ENCODE results near the gene BANF1. TPM values are rescaled to one million over a fixed set of nuclear protein-coding genes. Genes with fewer than 3 reads are reported as not detected.
A peak's percentile ranks its signal among the peaks of the same experiment; 100 is the strongest.

BANF1 gene
- total and polyA plus RNA-seq, 2 experiments from 2014 or later = 77.0 to 496 TPM

DNA sequence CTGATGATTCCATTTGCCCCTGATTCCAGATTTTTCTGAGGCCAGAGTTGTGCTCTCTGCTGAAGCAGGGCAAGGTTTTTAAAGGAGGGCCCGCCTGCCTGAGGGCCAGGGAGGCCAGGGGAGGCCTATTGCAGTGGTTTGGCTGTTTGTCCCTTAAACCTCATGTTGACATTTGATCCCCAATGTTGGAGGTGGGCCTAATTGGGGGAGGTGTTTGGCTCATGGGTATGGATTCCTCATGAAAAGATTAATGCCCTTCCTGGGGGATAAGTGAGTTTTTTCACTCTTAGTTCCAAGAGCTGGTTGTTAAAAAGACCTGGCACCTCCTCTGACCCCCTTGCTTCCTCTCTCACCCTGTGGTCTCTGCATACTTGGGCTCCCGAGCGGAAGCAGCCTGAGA lies 37.5 kb downstream of the BANF1 start:
- no peak for DNase-seq (ENCODE audit: low read depth in 1 of 2, low spot score in 1 of 2)
- no peak overlapping the region for H3K4me3 ChIP-seq
- H3K4me1 ChIP-seq (ENCODE audit: low read depth) = no peaks in the 10 kb centered on the region
- TF ChIP-seq, protein P1, sequence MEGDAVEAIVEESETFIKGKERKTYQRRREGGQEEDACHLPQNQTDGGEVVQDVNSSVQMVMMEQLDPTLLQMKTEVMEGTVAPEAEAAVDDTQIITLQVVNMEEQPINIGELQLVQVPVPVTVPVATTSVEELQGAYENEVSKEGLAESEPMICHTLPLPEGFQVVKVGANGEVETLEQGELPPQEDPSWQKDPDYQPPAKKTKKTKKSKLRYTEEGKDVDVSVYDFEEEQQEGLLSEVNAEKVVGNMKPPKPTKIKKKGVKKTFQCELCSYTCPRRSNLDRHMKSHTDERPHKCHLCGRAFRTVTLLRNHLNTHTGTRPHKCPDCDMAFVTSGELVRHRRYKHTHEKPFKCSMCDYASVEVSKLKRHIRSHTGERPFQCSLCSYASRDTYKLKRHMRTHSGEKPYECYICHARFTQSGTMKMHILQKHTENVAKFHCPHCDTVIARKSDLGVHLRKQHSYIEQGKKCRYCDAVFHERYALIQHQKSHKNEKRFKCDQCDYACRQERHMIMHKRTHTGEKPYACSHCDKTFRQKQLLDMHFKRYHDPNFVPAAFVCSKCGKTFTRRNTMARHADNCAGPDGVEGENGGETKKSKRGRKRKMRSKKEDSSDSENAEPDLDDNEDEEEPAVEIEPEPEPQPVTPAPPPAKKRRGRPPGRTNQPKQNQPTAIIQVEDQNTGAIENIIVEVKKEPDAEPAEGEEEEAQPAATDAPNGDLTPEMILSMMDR (IDR thresholded peaks at IDR 0.05; ENCODE audit: low read depth, low read length) = no peak
- no peaks in the 10 kb centered on the region for H3K9me3 ChIP-seq (ENCODE audit: low read depth)
- H3K36me3 ChIP-seq = no peaks in the 10 kb centered on the region
- H3K27me3 ChIP-seq = no peaks in the 10 kb centered on the region
- no peak overlapping the region for H3K27ac ChIP-seq

DNA sequence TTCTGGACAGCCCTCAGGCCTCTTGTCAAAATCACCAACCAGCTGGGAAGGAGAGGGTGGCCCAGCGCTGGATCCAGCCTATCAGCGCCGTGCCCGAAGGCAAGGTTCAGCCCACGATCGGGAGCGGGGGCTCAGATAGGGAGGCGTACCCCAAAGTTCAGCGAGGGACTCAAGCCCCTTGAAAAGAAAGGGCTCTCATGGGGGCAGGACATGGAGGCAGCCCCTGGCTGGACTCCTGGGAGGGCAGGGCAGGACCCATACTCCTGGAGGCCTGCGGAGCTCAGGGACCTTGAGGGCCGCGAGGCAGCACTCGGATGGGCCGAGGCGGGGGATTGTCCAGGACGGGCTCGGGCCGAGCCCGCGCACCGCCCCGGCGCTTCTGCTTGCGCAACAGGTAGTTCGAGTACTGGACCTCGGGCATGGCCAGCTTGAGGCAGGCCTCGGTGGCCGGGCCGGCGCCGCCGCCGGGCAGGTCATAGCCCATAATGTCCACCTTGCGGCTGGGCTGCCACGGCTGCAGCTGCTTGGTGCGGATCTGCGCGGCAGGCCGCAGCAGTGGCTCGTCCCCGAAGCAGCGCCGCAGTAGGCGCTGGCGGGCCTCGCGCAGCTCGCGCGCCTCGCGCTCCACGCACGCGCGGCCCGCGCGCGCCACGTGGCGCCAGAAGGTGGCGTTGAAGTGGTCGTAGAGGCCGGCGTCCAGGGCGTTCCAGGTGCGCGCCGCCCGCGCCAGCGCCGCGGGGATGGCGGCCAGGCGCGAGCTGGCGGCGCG lies 40.1 kb downstream of the BANF1 start:
- Histone ChIP-seq H3K36me3 (no peaks in the 10 kb centered on the region), H3K9me3 (ENCODE audit: low read depth) (no peaks in the 10 kb centered on the region), H3K4me1 (ENCODE audit: low read depth) (no peaks in the 10 kb centered on the region), H3K27ac (no peak overlapping the region), H3K4me3 (no peak overlapping the region), H3K27me3 (no peaks in the 10 kb centered on the region)
- TF ChIP-seq, protein P1 (IDR thresholded peaks at IDR 0.05; ENCODE audit: low read depth, low read length) = no peak
- DNase-seq (ENCODE audit: low read depth in 1 of 2, low spot score in 1 of 2) = no peak

DNA sequence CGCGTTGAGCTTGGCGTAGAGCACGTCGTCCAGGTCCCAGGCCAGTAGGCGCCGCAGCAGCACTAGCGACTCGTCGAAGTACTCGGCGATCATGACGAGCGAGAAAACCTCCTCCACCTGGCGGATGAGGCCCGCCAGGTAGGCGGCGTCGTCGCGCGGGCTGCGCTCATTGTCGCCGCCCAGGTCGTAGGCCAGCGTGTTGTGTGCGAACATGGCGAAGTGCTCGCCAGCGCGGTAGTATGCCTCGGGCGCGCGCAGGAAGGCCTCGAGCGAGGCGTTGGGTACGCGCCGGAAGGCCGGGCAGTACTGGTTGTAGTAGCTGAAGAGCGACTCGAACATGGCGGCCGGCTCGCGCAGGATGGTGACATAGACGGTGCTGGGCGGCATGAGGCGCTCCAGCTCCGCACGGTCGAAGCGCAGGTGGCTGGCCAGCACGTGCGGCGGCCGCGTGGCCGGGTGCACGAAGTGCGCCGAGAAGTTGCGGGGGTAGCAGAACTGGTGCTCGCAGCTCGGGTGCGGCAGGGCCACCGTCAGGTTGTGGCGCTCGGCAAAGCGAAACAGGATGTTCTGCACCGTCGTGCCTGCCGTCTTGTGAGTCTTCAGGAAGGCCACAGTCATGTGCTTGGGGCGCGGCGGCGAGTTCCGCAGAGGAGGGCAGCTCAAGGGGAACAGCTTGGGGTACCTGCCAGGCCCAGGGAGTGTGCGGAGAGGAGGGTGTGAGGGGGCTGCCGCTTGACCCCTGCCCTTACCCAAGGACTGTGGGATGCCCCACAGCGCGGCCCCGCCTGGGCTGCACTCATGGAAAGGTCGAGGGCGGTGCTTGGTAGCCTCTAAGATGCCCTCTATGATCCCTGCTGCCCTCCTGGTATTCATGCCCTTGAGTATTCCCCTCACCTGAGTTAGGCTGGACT lies 40.9 kb downstream of the BANF1 start:
- Histone ChIP-seq H3K4me1 (ENCODE audit: low read depth) (peaks cover 4% of the 10 kb centered on the region), H3K4me3 (no peak overlapping the region), H3K27ac (no peak overlapping the region), H3K36me3 (no peaks in the 10 kb centered on the region), H3K27me3 (no peaks in the 10 kb centered on the region), H3K9me3 (ENCODE audit: low read depth) (no peaks in the 10 kb centered on the region)
- DNase-seq (ENCODE audit: low read depth in 1 of 2, low spot score in 1 of 2) = no peak
- TF ChIP-seq, protein P1 (IDR thresholded peaks at IDR 0.05; ENCODE audit: low read depth, low read length) = no peak

DNA sequence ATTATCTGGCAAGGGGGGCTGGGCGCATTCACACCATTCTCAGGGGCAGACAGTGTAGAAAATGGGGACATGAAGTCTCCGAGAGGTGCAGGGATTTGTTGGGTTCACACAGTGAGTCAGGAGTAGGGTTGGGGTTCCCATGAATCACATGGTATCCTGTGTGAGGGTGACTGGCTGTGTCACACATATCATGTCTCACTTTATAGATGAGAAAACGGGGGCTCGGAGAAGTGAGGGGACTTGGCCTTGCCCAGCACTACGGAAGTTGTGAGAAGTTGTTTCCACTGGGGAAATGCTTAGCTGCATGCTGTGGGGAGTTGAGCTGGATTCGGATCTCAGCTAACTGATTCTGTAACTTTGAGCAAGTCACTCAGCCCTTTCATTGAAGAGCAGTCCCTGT lies 42.5 kb downstream of the BANF1 start:
- H3K36me3 ChIP-seq = no peaks in the 10 kb centered on the region
- TF ChIP-seq, protein P1 (IDR thresholded peaks at IDR 0.05; ENCODE audit: low read depth, low read length) = no peak
- no peak overlapping the region for H3K4me3 ChIP-seq
- peaks cover 9% of the 10 kb centered on the region for H3K4me1 ChIP-seq (ENCODE audit: low read depth)
- H3K27ac ChIP-seq = no peak overlapping the region
- DNase-seq (ENCODE audit: low read depth in 1 of 2, low spot score in 1 of 2) = no peak
- H3K9me3 ChIP-seq (ENCODE audit: low read depth) = no peaks in the 10 kb centered on the region
- no peaks in the 10 kb centered on the region for H3K27me3 ChIP-seq

DNA sequence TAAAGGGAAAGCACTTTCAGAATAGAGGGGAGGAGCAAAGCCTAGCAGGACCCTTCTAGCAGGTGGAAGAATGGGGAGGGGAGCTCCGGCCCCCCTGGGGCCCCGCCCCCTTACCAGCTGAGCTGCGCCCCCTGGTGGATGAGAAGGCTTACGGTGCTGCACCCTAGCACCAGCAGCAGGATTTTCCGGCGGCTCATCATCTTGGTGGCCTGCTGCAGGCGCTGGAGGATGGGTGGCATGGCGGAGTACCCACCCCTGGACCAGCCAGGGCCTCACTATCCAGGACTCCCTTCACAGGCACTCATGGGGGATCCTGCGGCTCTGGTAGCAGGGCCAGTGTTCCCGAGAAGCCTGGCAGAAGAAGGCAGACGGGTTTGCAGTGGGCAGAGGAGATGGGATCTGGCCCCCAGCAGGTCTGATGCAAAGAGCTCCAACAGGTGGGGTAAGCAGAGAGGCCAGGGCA lies 42.9 kb downstream of the BANF1 start:
- Histone ChIP-seq H3K9me3 (ENCODE audit: low read depth) (no peaks in the 10 kb centered on the region), H3K27ac (no peak overlapping the region), H3K4me3 (no peak overlapping the region), H3K27me3 (no peaks in the 10 kb centered on the region), H3K4me1 (ENCODE audit: low read depth) (peaks cover 9% of the 10 kb centered on the region), H3K36me3 (no peaks in the 10 kb centered on the region)
- peak; percentile 83 to 92 for DNase-seq (ENCODE audit: low read depth in 1 of 2, low spot score in 1 of 2)
- TF ChIP-seq, protein P1 (IDR thresholded peaks at IDR 0.05; ENCODE audit: low read depth, low read length) = peak; percentile 95
